ENCODE measurements around the gene TOMM34. TPM values are rescaled to one million over a fixed set of nuclear protein-coding genes. Genes with fewer than 3 reads are reported as not detected.
A peak's percentile ranks its signal among the peaks of the same experiment; 100 is the strongest.

The TOMM34 gene
- total and polyA plus RNA-seq, 2 of the 13 experiments (the other 11 are each of a cell fraction or from before 2014, with no cell fraction given), result 36.2 to 52.0 TPM

DNA sequence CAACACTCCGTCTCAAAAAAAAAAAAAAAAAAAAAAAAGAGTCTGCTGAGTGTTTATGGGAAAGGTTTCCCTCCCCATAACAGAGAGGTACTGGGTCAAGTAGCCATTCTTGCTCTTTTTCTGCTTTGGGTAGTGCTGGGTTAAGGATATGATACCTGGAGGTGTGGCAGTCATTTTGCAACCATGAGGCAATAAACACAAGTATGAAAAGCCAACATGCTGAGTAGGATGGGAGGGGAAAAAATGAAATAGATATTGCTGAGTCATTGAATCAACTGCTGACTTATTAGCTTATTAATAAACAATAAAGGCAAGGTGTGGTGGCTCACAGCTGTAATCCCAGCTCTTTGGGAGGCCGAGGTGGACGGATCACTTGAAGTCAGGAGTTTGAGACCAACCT, 2.3 kb upstream of the TOMM34 start (continued):
- no peak for TF ChIP-seq ZSCAN9 (CRISPR knock-in tag; IDR thresholded peaks at IDR 0.05; ENCODE audit: borderline replicate concordance)
- peak; percentile 96 for TF ChIP-seq NFE2L2 (IDR thresholded peaks at IDR 0.05; ENCODE audit: low read length)
- TF ChIP-seq LCORL (IDR thresholded peaks at IDR 0.05), result no peak
- no peak for TF ChIP-seq LCORL (CRISPR knock-in tag; IDR thresholded peaks at IDR 0.05)
- TF ChIP-seq, protein P1, sequence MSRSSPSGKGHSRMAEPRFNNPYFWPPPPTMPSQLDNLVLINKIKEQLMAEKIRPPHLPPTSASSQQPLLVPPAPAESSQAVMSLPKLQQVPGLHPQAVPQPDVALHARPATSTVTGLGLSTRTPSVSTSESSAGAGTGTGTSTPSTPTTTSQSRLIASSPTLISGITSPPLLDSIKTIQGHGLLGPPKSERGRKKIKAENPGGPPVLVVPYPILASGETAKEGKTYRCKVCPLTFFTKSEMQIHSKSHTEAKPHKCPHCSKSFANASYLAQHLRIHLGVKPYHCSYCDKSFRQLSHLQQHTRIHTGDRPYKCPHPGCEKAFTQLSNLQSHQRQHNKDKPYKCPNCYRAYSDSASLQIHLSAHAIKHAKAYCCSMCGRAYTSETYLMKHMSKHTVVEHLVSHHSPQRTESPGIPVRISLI (CRISPR knock-in tag; IDR thresholded peaks at IDR 0.05; ENCODE audit: borderline replicate concordance), result no peak
- no peak for TF ChIP-seq MXD4 (CRISPR knock-in tag; IDR thresholded peaks at IDR 0.05)
- TF ChIP-seq, protein P2, sequence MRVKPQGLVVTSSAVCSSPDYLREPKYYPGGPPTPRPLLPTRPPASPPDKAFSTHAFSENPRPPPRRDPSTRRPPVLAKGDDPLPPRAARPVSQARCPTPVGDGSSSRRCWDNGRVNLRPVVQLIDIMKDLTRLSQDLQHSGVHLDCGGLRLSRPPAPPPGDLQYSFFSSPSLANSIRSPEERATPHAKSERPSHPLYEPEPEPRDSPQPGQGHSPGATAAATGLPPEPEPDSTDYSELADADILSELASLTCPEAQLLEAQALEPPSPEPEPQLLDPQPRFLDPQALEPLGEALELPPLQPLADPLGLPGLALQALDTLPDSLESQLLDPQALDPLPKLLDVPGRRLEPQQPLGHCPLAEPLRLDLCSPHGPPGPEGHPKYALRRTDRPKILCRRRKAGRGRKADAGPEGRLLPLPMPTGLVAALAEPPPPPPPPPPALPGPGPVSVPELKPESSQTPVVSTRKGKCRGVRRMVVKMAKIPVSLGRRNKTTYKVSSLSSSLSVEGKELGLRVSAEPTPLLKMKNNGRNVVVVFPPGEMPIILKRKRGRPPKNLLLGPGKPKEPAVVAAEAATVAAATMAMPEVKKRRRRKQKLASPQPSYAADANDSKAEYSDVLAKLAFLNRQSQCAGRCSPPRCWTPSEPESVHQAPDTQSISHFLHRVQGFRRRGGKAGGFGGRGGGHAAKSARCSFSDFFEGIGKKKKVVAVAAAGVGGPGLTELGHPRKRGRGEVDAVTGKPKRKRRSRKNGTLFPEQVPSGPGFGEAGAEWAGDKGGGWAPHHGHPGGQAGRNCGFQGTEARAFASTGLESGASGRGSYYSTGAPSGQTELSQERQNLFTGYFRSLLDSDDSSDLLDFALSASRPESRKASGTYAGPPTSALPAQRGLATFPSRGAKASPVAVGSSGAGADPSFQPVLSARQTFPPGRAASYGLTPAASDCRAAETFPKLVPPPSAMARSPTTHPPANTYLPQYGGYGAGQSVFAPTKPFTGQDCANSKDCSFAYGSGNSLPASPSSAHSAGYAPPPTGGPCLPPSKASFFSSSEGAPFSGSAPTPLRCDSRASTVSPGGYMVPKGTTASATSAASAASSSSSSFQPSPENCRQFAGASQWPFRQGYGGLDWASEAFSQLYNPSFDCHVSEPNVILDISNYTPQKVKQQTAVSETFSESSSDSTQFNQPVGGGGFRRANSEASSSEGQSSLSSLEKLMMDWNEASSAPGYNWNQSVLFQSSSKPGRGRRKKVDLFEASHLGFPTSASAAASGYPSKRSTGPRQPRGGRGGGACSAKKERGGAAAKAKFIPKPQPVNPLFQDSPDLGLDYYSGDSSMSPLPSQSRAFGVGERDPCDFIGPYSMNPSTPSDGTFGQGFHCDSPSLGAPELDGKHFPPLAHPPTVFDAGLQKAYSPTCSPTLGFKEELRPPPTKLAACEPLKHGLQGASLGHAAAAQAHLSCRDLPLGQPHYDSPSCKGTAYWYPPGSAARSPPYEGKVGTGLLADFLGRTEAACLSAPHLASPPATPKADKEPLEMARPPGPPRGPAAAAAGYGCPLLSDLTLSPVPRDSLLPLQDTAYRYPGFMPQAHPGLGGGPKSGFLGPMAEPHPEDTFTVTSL (CRISPR knock-in tag; IDR thresholded peaks at IDR 0.05; ENCODE audit: borderline replicate concordance), result no peak
- 0 out of 2 replicates have a peak, but pooled peaks have one; percentile 10 for TF ChIP-seq CEBPB (IDR thresholded peaks at IDR 0.05; ENCODE audit: borderline replicate concordance, low read depth, low read length)
